Activated CD4-positive, alpha-beta T cell treated with anti-CD3 and anti-CD28 coated beads, Interleukin-2, amount 50 U/mL, for 1 hour (primary cell): ENCODE results near the gene TUBGCP3.

Experiments
- DNase-seq: peaks from one replicate; pipeline ENCODE4 v3.0.0-alpha.2; 2020

TUBGCP3 gene

GRCh38 chr13:112473818-112474217 lies 114.1 kb downstream of the TUBGCP3 start:
- no peak for DNase-seq

- DNase-seq, result no peak
Measured at GRCh38 chr13:112469071-112469745, 118.7 kb downstream of the TUBGCP3 start.

GRCh38 chr13:112468069-112468468 lies 119.9 kb downstream of the TUBGCP3 start:
- no peak for DNase-seq

GRCh38 chr13:112467236-112467635 lies 120.7 kb downstream of the TUBGCP3 start:
- DNase-seq, result no peak

GRCh38 chr13:112466132-112467058 lies 121.6 kb downstream of the TUBGCP3 start:
- no peak for DNase-seq

GRCh38 chr13:112465251-112466131 lies 122.5 kb downstream of the TUBGCP3 start:
- DNase-seq, result no peak

- DNase-seq, result no peak
Measured at GRCh38 chr13:112464720-112465119, 123.2 kb downstream of the TUBGCP3 start.

GRCh38 chr13:112462408-112462807 lies 125.5 kb downstream of the TUBGCP3 start:
- no peak for DNase-seq

GRCh38 chr13:112457485-112457884 lies 130.5 kb downstream of the TUBGCP3 start:
- DNase-seq, result no peak

GRCh38 chr13:112457081-112457480 lies 130.9 kb downstream of the TUBGCP3 start:
- DNase-seq, result no peak

- no peak for DNase-seq
Measured at GRCh38 chr13:112456138-112457056, 131.6 kb downstream of the TUBGCP3 start.

- DNase-seq, result no peak
Measured at GRCh38 chr13:112455476-112456059, 132.4 kb downstream of the TUBGCP3 start.

GRCh38 chr13:112454648-112455334 lies 133.2 kb downstream of the TUBGCP3 start:
- no peak for DNase-seq

- DNase-seq, result no peak
Measured at GRCh38 chr13:112453874-112454647, 133.9 kb downstream of the TUBGCP3 start.

- no peak for DNase-seq
Measured at GRCh38 chr13:112453207-112453829, 134.6 kb downstream of the TUBGCP3 start.

GRCh38 chr13:112452380-112453206 lies 135.4 kb downstream of the TUBGCP3 start:
- no peak for DNase-seq

- no peak for DNase-seq
Measured at GRCh38 chr13:112451512-112452379, 136.2 kb downstream of the TUBGCP3 start.

- no peak for DNase-seq
Measured at GRCh38 chr13:112450904-112451240, 137.1 kb downstream of the TUBGCP3 start.
